Stimulated activated CD8-positive, alpha-beta memory T cell treated with anti-CD3 and anti-CD28 coated beads, Interleukin-15, amount 100 ng/mL, for 4 hours (primary cell): ENCODE data around the gene VPS4A.
"Not testable (repeated sequence)": the region's sequence is repeated elsewhere in the genome, so short reads cannot be mapped to it uniquely, and the experiment has no call there.

ENCODE experiments used
- DNase-seq, 2 donors: peaks; one replicate each; pipeline ENCODE4 v3.0.0-alpha.2; 2020; ENCODE audit warnings: low read depth in 2 of 2

The VPS4A gene

DNA sequence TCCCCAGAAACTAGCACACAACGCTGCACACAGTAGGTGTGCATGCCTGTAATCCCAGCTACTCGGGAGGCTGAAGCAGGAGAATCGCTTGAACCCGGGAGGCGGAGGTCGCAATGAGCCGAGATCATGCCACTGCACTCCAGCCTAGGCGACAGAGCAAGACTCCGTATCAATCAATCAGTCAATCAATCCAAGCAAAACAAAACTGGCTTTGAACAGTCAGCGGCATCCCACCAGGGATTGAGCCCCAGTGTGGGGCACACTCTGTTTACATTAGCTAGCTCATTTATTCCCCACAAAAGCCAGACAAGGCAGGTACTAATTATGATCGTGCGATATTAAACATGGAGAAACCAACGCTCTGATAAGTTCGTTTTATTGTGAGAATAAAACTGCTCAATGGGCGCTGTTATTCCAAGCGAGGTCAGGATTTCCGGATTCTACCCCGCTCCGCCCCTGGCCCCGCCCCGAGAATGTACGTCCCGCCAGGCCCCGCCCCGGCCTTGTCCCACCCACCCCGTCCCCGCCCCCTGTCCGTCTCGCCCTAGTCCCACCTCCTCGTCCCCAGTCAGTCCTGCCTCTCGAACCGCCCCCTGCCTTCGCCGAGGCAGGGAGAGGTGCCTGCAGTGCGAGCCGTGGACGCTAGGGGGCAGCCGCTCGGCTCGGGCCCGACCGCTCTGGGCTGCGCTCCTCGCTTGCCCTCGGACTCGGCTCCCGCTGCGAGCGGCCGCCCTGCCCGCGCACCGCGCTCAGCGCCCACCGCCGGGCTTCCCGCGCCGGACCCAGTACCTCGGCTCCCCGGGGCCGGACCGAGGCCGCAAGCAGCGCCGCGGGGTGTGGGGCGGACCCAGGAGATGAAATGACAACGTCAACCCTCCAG, at the start of gene VPS4A:
Gene VPS4A (plus strand): TSS at position 698 of the 880 bp plus-strand sequence. CDS start 162 bp downstream, at position 860.
- peak; percentile 91 to 93 for DNase-seq

DNA sequence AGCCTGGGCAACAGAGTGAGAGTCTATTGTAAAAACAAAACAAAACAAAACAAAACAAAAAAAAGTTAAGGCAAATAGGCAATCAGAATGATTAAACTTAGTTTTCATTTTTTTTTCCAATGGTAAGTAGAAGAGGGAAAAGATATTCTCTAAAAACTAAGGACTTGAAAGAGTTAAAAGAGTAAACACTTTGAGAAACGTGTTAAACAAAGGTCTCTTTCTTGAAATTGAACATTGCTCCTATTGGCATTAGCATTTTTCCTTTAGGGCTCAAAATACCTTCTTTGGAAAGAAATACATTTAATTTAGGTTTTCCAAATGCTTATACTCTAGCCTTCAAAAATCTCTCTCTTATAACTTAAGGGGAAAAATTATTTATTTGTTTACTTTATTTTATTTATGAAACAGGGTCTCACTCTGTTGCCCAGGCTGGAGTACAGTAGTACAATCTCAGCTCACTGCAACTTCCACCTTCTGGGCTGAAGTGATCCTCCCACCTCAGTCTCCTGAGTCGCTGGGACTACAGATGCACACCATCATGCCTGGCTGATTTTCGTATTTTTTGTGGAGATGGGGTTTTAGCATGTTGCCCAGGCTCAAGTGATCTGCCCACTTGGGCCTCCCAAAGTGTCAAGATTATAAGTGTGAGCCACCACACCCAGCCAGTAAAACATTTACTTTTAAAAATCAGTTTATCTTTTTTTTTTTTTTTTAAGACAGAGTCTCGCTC, 44.7 kb upstream of the VPS4A start:
- no peak for DNase-seq

DNA sequence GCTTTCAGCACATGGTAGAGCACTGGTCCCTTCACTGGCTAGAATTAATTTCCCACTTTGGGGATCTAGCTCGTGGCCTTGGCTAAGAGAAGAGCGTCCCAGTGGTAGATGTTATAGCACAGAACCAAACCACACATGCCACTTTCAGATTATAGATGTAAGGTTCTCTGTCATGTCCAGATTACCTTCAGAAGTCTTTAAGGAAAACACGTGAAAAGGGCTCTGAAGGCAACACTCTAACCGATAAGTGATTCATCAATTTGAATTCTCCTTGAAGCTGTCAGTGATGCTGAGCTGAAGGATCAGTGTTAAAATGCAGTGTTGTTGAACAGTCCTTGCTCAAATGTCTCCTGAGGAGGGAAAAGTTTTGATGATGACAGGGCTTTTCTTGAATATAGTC, 43.5 kb upstream of the VPS4A start:
- no peak for DNase-seq

DNA sequence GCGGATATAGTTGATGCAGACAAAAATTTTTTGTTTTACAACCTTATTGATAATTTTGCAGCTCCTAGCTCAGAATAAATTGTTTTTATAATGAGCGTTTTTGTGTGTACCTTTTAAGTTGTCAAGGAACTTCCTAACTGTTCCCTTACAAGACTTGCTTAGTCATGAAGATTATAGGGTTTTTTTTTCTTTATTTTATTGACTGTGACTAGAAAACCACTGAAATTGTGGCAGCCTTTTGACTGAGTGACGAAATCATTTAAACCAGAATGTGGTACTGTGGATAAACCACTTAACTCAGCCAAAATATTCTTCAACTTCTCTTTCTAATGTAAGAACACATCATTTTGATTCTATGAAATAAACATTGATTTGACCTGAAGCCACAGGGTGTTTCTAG, 40.8 kb upstream of the VPS4A start:
- DNase-seq: no peak

DNA sequence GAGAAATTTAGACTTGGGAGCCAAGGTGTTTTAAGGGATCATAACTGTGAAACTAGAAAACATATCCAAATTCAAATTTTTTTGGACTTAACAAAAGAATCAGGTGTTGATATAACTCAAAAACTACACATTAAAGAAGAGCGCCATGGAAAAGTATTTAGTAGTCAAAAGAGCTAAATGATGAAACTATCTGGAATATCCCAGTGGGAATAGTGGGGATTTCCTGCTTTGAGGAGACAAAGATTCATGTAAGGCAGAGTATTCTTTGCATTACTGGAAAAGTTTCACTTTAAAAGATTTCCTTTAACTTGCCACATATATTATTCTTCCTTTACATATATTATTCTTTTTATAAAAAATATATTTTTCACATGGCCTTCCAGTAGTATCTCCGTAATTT, 40.3 kb upstream of the VPS4A start:
- no peak for DNase-seq

DNA sequence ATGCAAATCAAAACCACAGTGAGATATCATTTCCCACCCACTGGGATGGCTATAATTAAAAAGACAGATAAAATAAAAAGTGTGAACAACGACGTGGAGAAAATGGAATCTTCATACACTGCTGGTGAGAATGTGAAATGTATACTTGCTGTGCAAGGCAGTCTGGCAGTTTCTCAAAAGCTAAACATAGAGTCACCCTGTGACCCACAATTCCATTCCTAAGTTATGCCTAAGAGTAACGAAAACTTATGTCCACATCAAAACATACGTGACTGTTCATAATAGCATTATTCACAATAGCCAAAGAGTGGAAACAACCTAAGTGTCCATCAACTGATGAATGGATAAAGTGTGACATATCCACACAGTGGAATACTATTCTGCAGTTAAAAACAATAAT, 38.1 kb upstream of the VPS4A start:
- no peak for DNase-seq

DNA sequence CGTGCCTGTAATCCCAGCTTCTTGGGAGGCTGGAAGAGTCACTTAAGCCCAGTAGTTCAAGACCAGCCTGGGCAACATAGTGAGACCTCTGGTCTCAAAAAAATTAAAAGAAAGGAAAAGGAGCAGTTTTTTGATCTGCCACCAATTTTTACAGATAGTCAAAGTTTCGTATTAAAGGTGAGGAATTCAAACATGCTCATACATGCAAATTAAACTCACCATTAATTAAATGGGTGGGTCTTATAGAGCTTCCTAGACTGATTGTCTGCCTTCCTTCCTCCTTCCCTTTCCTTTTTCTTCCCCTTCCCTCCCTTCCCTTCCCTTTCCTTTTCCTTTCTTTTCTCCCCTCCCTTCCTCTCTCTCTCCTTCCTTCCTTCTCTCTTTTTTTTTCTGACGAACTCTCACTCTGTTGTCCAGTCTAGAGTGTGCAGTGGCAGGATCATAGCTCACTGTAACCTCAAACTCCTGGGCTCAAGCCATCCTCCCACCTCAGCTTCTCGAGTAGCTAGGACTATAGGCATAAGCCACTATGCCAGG, 36.4 kb upstream of the VPS4A start:
- DNase-seq: no peak

DNA sequence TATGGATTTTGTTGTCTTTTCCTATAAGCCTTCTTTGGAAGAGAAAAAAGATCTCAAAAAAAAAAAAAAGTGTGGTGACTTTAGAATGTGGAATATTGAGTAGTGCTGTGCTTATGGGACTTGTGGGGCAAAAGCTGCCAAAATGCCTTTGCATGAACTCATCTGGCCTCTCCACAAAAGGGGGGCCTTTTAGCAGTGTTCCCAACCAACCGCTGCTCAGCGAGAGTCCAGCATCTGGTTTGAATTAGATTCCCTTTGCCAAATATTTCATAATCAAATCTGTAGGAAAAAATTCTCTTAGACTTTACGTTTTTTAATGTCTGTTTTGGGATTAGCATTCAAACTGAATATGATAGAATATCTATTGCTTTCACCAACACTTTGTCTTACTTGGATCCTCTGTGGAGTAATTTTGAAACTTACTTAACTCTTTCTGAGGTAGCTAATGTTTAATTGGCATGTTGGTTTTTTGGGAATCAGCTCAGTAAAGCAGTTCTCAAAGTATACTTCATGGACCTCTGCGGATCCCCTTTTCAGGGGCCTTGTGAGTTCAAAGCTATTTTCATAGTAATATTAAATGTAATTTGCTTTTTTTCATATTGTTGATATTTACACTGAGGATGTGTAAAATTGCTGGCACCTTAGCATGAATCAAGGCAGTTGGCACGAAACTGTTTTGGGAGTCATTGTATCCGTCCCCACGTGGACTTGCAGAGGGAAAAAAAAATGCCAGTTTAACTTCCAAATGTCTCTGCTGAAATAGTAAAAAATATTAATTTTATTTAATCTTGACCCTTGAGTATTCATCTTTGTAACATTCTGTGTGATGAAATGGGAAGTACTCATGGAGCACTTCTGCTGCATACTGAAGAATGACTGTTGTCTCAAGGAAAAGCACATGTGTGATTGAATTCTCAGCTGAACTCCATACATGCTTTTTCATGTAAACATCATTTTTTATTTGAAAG, 34.7 kb upstream of the VPS4A start:
- DNase-seq: no peak

DNA sequence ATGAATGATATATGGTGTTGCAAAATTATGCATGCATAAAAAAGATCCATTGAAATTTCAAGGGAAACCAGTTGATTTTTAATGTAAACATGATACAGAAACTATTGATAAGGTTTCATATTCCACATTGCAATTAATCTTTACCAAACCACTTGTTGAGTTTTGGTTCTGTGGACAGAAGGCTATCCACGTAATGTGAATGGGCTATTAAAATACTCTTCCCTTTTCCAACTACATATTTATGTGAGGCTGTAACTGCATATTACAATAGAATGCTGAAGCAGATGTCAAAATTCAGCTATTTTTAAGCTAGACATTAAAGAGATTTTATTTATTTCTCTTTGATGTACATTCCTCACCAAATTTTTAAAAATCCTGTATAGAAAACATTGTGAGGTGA, 33.7 kb upstream of the VPS4A start:
- no peak for DNase-seq

DNA sequence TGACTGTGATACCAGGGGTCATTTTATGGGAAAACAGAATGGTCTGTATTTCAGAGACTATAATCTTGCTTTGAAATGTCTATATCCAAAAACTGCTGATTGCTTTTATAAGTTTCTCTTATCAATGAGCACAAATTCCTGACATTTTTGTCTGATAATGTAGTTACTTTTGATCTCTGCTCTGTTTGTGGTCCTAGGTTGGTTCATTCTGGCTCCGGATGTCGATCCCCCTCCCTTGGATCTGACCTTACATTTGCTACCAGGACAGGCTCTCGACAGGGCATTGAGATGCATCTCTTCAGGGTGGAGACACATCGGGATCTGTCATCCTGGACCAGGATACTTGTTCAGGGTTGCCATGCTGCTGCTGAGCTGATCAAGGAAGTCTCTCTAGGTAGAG, 27.3 kb upstream of the VPS4A start:
- DNase-seq: no peak

DNA sequence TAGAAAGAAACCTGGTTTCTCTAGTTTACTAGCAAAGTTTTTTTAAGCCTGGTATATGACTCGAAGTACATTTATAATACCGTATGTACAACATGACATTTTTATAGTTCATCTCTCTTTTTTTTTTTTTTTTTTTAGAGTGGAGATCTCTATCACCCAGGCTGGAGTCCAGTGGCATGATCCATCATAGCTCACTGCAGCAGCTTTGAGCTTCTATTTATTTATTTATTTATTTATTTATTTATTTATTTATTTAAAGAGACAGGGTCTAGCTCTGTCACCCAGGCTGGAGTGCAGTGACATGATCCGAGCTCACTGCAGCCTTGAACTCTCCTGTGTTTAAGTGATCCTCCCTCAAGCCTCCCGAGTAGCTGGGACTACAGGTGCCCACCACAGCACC, 25.9 kb upstream of the VPS4A start:
- no peak for DNase-seq

DNA sequence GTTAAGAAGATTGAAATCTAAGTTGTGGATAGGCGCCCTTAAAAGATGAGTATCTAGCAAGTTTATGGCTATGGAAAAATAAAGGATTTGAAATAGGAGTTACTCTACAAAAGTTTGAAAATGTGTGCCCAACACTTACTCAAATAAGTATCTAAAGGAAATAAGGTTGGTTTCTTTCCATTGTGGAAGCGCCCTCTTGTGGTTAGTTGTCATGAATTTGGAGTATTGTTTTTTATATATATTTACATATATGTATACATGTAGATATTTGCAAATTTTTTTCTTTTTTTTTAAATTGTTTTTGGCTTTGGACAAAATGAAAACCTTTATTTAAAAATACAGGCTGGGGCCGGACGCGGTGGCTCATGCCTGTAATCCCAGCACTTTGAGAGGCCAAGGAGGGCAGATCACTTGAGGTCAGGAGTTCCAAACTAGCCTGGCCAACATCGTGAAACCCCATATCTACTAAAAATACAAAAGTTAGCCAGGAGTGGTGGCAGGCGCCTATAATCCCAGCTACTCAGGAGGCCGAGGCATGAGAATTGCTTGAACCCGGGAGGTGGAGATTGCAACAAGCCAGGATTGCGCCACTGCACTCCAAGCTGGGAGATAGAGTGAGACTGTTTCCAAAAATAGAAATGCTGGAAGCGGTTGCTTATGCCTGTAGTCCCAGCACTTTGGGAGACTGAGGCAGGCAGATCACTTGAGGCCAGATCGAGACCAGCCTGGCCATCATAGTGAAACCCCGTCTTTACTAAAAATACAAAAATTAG, 24.0 kb upstream of the VPS4A start:
- no peak for DNase-seq

DNA sequence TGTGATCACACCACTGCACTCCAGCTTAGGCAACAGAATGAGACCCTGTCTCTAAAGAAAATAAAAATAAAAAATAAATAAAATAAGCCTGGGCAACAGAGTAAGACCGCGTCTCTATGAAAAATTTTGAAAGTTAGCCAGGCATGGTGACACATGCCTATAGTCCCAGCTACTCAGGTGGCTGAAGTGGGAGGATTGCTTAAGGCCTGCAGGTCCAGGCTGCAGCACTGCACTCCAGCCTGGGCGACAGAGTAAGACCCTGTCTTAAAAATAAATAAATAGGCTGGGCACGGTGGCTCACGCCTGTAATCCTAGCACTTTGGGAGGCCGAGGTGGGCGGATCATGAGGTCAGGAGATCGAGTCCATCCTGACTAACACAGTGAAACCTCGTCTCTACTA, 19.5 kb upstream of the VPS4A start:
- not testable (repeated sequence) for DNase-seq

DNA sequence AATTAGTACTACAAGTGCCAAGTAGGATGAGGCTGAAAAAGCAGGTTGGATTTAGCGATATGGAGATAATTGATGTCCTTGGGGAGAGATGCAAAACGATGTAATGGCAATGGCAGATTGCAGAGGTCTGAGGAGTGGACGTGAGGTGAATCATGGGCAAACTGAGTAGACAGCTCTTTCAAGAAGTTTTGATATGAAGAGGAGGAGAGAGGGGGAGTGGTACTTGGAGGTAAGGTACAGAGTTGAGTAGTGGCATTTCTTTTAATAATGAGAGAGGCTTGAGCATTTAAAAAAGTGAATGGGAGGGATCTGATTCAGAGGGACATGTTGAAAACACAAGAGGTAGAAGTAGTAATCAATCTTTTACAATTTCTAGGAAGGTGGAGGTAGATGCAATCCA, 17.7 kb upstream of the VPS4A start:
- DNase-seq: no peak

DNA sequence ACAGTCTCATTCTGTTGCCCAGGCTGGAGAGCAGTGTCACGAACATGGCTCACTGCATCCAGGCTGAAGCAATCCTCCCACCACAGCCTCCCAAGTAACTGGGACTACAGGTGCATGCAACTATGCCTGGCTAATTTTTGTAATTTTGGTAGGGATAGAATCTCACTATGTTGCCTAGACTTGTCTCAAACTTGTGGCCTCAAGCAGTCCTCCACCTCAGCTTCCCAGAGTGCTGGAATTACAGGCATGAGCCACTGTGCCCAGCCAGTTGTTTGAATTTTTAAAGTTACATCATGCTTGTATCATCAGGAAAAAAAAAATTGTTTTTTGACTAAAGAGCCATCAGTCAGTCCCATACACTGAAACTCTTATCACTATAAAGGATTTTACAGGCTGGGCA, 17.1 kb upstream of the VPS4A start:
- no peak for DNase-seq

DNA sequence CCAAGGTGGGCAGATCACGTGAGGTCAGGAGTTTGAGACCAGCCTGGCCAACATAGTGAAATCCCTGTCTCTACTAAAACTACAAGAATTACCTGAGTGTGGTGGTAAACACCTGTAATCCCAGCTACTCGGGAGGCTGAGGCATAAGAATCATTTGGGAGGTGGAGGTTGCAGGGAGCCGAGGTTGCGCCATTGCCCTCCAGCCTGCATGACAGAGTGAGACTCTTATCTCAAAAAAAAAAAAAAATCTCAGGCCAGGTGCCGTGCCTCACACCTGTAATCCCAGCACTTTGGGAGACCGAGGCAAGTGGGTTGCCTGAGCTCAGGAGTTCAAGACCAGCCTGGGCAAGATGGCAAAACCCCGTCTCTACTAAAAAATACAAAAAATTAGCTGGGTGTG, 14.4 kb upstream of the VPS4A start:
- DNase-seq: not testable (repeated sequence)

DNA sequence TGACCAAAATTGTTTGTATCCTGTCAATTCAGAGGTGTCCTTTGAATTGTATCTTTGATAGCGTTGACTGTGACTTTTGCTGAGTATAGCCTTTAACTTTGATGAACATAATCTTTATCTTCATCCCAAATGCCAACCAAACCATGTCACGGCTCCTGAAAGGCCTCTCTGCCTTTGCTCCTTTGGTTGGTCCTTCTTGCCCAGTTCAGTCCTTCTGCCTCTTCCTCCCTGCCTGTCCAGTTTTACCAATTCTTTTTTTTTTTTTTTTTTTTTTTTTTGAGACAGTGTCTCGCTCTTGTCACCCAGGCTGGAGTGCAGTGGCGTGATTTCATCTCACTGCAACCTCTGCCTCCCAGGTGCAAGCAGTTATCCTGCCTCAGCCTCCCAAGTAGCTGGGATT, 12.9 kb upstream of the VPS4A start:
- DNase-seq: no peak

DNA sequence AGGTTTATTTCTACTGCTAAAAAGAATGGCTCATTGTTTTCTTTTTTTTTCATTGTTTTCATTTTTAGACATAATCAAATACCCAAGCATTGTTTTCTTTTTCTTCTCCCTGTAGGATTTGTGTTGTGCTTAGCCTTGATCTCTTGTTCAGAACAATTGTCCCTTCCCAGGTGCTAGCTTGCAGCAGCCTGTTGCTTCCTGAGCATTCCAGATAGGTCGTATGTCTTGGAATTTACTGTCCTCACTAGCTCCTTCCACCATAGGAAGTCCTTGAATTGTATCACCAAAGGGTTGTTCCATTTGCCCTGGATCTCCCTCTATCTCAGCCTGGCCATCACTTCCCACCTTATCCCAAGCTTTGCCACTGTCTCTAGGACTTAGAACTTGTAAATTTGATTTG, 10.0 kb upstream of the VPS4A start:
- no peak for DNase-seq

DNA sequence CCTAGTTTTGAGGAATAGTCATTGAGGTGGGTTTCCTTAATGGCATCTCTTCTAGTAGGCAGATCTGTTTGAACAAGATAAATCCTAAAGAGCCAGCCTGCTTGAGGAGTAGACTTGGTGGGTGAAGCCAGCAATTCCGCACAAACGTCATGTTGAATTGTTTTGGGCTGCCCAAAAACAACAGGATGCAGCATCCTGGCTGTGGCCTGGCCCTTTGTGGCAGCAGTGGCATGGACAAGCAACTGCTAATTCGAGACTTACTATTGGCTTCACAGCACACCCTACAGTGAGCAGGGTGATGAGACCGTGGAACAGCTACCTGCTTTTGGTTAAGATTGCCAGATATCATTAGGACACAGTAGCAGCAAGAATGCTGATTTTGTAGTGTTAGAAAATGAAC, 9.3 kb upstream of the VPS4A start:
- no peak for DNase-seq

DNA sequence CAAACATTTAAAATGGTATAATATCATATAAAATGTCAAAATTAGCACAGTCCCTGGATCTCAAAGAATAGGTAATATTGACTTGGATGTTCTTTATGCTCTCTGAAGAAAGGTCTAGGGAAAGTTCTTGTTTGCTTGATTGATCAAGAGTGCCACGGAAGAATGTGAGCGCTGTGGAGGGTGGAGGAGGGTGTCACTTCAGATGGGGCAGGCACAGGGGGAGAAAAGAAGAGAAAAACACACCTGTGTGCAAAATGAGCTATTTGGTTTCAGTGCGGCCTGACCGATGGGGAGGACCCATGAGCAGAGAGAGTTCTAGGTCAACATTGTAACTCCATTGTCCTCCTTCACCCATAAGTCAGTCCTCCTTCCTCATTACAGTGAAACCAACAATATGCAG, 8.8 kb upstream of the VPS4A start:
- no peak for DNase-seq

DNA sequence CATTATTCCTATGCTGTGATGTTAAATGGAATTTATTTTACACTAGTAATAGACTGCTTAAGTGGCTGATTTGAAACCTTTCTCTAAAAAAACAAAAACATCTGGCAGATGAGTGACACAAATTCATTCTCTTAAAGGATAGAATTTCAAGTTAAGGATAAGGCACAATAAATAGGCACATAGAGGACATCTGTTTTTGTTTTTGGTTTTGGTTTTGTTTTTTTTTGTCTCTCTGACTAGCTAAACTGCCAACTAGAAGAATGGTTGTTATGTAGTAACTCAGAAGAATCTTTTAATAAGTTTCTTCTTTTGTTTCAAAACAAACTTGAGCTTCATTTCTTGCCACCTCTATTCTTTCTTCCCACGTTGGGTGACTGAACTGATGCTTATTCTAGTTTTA, 5.1 kb upstream of the VPS4A start:
- DNase-seq: no peak
